ENCODE data around the gene OTOP3. TPM values are rescaled to one million over a fixed set of nuclear protein-coding genes. Genes with fewer than 3 reads are reported as not detected.

Gene OTOP3
- total RNA-seq, 1 donor from 2014 or later: 0.80 TPM

DNA sequence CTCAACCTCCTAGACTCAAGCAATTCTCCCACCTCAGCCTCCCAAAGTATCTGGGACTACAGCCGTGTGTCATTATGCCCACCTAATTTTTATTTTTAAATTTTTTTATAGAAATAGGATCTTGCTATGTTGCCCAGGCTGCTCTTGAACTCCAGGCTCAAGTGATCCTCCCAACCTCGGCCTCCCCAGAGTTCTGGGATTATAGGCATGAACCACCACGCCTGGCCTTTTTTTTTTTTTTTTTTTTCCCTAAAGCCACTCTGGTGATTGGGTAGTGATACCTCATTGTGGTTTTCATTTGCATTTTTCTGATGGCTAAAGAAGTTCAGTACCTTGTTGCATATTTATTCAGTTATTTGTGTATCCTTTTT lies 50.5 kb downstream of the OTOP3 start:
- H3K4me3 Mint-ChIP-seq: peak overlapping the region; percentile 89
- no peak for DNase-seq (ENCODE audit: extremely low spot score, unreplicated experiment)
- no peaks in the 10 kb centered on the region for H3K9me3 Mint-ChIP-seq
- no peaks in the 10 kb centered on the region for H3K27me3 Mint-ChIP-seq
- H3K36me3 Mint-ChIP-seq: no peaks in the 10 kb centered on the region
- TF ChIP-seq, protein P1, sequence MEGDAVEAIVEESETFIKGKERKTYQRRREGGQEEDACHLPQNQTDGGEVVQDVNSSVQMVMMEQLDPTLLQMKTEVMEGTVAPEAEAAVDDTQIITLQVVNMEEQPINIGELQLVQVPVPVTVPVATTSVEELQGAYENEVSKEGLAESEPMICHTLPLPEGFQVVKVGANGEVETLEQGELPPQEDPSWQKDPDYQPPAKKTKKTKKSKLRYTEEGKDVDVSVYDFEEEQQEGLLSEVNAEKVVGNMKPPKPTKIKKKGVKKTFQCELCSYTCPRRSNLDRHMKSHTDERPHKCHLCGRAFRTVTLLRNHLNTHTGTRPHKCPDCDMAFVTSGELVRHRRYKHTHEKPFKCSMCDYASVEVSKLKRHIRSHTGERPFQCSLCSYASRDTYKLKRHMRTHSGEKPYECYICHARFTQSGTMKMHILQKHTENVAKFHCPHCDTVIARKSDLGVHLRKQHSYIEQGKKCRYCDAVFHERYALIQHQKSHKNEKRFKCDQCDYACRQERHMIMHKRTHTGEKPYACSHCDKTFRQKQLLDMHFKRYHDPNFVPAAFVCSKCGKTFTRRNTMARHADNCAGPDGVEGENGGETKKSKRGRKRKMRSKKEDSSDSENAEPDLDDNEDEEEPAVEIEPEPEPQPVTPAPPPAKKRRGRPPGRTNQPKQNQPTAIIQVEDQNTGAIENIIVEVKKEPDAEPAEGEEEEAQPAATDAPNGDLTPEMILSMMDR (conservative IDR thresholded peaks at IDR 0.05): no peak
- H3K27ac Mint-ChIP-seq: peak overlapping the region; percentile 96
- H3K4me1 Mint-ChIP-seq (ENCODE audit: unreplicated experiment): peaks cover 11% of the 10 kb centered on the region

DNA sequence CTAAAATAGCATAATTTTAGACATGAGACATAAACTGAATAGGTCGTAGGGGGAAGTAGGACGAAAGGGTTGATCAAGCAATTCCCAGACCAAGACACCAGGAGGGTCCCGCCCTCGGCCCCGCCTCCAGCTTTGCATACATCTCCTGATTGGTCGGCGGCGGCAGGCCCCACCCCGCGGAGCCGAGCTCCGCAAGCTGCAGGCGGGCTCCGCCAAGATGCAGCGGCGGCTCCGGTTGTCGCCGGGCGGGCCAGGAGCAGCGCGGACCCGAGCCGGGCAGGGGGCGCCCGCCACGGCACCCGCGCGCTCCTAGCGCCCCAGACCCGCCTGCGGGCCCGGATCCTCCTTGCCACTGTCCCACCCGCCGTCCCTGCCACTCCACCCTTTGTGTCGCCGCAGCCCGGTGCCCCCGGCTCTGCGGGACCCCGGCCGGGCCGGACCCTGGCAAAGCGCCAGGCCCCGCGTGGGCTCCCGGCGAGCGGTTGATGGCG lies 51.8 kb downstream of the OTOP3 start, which contains the start of gene CDR2L:
TSS of gene CDR2L (plus strand) at position 215 of the 491 bp plus-strand sequence. CDS start 412 bp downstream, outside the sequence.
- Mint-ChIP-seq H3K4me3 (peak within 1 kb of the TSS; percentile 92), H3K9me3 (no peaks in the 10 kb centered on the region), H3K27ac (peak within 1 kb of the TSS; percentile 97), H3K27me3 (no peaks in the 10 kb centered on the region), H3K4me1 (ENCODE audit: unreplicated experiment) (peaks cover 13% of the 10 kb centered on the region), H3K36me3 (peaks cover 3% of the 10 kb centered on the region)
- TF ChIP-seq, protein P1 (conservative IDR thresholded peaks at IDR 0.05): no peak
- DNase-seq (ENCODE audit: extremely low spot score, unreplicated experiment): peak; percentile 97

DNA sequence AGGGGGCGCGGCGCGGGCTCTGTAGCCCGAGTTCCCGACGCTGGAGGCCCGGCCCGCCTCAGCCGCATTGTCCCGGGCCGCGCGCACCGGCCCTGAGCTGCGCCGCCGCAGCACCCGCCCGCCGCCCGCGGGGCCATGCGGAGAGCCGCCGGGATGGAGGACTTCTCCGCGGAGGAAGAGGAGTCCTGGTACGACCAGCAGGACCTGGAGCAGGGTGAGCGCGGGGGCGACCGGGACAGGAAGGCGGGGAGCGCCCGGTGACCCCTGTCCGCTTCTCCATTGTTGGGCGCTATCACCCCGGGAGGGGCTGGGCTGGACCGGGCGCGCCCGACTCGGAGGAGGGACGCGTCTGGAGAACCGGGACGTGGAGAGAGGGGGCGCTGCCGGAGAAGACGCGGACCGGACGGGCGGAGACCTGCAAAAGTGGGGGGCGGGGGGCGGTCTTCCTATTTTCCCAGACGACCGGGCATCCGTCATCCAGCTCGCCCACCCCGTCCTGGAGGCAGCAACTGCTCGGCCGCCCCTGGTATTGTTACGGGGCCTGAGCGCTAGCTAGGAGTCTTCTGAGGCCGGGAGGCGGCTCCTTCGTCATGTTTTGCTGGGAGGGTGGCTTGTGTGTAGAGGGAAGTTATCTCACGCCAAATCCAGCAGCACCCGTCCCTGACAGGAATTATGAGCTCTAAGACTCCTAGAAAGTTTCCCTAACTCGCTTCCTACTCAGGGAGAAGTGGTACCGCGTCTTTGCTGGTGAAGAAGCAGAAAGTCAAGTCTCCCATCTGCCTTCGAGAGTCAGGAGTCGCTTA lies 52.4 kb downstream of the OTOP3 start:
- TF ChIP-seq, protein P1 (conservative IDR thresholded peaks at IDR 0.05): peak; percentile 26
- H3K9me3 Mint-ChIP-seq: no peaks in the 10 kb centered on the region
- H3K4me3 Mint-ChIP-seq: peak overlapping the region; percentile 92
- no peaks in the 10 kb centered on the region for H3K27me3 Mint-ChIP-seq
- peak; percentile 83 for DNase-seq (ENCODE audit: extremely low spot score, unreplicated experiment)
- peaks cover 17% of the 10 kb centered on the region for H3K4me1 Mint-ChIP-seq (ENCODE audit: unreplicated experiment)
- peaks cover 6% of the 10 kb centered on the region for H3K36me3 Mint-ChIP-seq
- peak overlapping the region; percentile 97 for H3K27ac Mint-ChIP-seq

DNA sequence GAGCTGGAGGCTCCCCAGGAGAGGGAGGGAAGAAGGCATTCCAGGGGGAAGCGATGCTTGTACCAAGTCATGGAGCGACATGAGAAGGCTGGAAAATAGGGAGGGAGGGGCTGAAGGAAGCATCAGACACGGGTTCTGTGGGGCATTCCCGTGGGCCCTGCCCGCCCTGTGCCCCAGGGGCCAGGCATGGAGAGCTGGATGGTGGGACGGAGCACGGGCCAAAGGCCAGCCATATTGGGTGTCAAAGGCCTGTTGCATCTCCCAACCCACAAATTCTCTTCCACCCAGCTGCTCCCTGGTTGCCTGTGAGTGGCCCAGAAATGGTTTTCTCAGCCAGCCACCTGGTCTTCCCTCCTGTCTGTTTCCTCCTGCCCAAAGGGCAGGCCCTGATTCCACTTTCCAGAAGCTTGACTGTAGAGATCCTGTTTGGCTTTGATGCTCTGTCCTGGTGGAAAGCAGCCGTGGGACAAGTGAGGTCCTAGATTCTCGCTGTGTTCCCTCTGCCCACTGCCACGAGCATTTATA lies 54.9 kb downstream of the OTOP3 start:
- TF ChIP-seq, protein P1 (conservative IDR thresholded peaks at IDR 0.05): no peak
- no peaks in the 10 kb centered on the region for H3K27me3 Mint-ChIP-seq
- DNase-seq (ENCODE audit: extremely low spot score, unreplicated experiment): no peak
- H3K27ac Mint-ChIP-seq: peak overlapping the region; percentile 97
- H3K9me3 Mint-ChIP-seq: no peaks in the 10 kb centered on the region
- H3K4me1 Mint-ChIP-seq (ENCODE audit: unreplicated experiment): peaks cover 21% of the 10 kb centered on the region
- peaks cover 15% of the 10 kb centered on the region for H3K36me3 Mint-ChIP-seq
- peak overlapping the region; percentile 77 for H3K4me3 Mint-ChIP-seq

DNA sequence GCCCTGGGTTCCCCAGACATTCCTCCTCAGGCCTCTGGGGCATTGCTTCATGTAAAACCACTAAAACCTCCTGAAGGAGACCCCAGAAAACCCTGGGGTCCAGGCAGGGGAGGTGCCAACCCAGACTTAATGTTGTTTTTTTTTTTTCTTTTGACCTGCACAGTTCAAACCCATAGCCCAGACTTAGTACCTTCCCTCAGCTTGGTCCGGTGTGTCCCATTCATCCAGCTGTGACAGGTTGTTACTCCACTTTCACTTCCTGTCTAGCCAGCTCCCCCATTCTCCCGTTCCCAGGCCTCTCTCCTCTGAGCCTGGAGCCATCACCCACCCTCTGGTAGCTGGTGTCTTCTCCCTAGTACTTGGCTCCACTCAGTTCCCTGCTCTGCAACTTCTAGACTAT lies 56.5 kb downstream of the OTOP3 start:
- peak overlapping the region; percentile 77 for H3K4me3 Mint-ChIP-seq
- H3K36me3 Mint-ChIP-seq: peaks cover 16% of the 10 kb centered on the region
- peak overlapping the region; percentile 97 for H3K27ac Mint-ChIP-seq
- no peaks in the 10 kb centered on the region for H3K27me3 Mint-ChIP-seq
- TF ChIP-seq, protein P1 (conservative IDR thresholded peaks at IDR 0.05): no peak
- no peaks in the 10 kb centered on the region for H3K9me3 Mint-ChIP-seq
- H3K4me1 Mint-ChIP-seq (ENCODE audit: unreplicated experiment): peaks cover 19% of the 10 kb centered on the region
- no peak for DNase-seq (ENCODE audit: extremely low spot score, unreplicated experiment)
